Activated CD4-positive, alpha-beta T cell treated with anti-CD3 and anti-CD28 coated beads, Interleukin-10, Interleukin-2, amounts not matched to agents 100 ng/mL and 50 ng/mL, durations not matched to agents 16 hours and 8 hours (primary cell): ENCODE data around the gene MYOF.
A peak's percentile ranks its signal among the peaks of the same experiment; 100 is the strongest.
"Not testable (repeated sequence)": the region's sequence is repeated elsewhere in the genome, so short reads cannot be mapped to it uniquely, and the experiment has no call there.

ENCODE experiments used
- DNase-seq: peaks from one replicate; pipeline ENCODE4 v3.0.0-alpha.2; 2020

The MYOF gene

DNA sequence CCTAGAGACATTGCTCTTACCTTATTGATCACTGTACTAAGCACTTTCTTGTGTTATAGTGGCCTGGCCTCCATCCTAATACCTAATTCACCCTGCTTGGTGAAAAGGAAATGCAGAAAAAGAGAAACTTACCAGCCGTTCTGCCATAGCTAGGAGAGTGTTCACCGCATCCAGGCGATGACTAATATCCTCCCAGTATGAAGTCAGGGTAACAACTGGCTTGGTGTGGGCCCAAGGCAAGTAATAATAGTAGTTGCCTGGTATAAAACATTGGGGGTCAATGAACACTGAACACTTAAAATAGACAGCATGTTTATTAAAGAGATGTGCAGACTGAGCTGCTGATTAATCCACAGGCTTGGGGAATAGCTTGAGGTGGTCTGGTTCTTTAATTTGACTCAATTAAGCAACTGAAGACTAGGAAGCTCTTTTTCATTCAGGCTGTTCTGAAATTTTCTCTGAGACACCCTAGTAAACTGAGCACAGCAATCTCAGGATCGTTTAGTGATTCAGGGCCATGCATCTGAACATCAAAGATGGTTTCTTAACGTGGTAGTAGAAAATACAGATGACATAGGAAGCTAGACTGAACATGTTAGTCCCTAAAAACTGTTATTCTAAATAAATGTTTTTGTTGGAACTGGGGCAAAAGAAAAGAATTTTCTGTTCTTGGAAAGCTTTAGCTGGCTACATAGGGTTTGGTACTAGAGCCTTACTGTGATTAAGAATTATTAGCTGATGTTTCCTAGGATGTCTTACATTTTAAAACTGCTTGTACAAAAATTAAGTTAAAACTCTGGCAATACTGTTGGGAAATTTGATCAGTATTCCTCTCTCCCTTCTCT lies 102.2 kb downstream of the MYOF start:
- DNase-seq, result peak; percentile 94

DNA sequence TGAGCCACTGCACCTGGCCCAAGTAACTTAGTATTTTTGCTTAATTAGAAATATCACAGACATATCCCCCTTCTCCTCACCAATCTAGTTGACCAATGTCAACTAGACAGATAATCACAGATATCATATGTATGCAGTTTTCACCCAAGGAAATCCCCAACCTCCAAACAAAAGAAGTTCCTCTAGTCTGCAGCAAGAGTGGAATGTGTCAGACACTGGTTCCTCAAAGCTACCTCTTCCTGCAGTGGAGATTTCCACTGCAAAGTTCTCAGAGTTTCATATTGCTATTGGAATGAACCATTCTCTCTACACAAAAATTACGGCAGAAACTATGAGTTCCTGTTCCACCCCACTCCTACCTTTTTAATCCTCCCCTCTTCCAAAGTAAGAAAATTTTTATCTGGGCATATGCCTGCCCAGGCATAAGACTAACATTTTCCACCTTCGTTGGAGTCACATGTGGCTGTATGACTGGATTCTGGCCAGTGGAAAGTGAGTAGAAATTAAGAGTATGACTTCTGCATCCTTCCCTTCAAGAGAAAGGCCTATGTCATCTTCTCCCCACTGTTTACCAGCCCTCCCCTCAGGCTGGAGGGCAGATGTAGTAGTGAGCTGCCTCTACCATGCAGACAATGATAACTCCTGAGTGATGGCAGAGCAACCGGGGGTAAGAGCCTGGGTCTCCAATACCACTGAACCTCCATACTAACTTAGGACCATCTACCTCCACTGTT lies 103.0 kb downstream of the MYOF start:
- peak; percentile 72 for DNase-seq

DNA sequence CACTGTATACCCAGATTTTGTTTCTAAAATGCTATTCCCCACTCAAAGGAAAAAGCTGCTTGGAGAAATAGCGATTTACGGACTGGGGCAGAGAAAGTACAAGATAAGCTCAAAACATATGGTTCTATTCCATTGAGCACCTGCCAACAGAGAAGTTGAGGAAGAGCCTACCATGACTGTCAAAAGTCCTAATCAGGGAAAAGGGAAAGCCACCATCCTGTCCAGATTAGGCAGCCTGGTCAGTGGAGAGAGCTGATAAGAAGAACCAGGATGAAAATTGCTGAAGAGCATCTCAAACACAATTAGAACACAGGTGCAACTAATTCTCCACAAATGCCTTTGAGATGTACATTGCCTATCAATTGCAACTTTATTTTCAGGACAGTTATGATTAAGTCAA lies 104.1 kb downstream of the MYOF start:
- no peak for DNase-seq

DNA sequence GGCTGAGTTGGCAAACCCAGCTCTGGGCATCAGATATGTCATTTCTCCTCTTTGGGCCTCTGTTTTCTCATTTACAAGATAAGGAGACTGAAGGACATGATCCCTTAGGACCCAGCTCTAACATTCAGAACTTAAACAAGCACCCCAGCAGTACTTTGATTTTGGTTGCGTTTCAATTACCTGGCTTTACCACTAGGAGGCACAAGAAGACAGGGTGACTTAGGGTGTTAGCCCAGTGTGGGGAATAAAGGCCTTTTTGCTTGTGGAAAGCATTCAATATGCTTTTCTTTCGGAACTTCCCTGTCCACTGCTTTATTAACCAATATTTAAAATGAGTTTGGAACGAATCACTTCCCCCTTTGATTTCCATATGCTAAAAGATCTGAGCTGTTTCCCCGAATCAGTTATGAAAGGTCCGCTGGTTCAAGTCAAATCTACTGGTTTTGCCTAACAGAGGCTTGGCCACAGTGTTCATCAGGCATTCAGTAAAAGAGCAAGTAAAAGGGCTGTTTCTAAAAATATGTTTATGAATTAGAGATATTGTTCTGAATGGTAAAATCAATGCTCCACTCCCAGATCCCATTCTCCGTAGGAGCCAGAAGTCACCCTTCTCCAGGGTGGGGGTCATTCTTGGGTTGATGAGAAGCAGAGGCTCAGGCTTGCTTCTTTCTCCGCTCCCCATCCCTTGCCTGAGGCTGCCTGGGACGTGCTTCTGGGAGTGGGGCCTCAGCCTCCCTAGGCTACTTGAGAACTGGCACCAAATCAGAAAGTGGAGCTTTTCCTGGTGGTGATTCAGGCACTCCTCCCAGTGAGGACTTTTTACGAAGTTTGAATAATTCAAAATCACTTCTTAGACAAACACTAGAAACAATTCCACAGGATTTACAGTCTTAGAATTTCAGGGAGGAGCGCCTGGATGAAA lies 105.5 kb downstream of the MYOF start:
- peak; percentile 85 for DNase-seq

DNA sequence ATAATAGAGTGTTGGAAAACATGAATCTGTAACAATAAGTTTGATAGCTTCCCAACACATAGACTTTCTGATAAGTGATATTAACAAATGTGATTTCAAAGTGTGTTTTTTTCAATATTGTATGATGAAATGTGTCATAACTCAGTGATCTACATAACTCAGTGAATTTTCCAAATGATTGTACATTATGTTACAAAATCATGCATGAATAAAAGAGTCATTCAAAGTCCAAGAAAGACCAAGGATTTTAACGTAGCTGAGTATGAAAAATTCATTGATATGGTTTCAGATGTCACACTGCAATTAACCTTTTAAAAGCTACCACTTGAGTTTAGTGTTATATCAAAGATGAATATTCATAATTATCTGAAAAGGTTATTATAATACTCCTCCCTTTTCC lies 111.2 kb downstream of the MYOF start:
- DNase-seq, result no peak

DNA sequence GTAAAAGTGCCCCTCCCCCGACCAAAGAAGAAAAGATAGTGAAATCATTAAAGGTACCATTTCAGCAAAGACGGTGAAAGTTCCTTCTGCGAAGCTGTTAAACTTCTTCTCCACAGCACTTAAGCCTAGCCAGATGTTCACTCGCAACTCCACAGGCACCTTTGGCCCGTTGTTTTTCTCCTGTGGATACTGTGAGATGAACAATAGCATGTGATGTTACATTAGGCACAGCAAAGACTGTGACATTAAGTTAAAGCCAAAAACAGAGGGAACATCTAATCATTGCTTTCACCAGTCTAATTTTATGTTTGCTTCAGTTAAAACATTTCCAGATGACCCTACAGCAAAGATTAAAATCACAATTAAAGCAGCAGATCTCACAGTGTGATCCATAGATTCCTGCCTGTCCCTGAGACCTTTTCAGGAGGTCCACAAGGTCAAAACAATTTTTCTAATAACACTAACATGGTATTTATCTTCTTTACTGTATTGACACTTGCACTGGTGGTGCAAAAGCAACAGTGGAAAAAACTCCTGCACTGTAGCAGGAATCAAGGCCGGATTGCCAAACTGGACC lies 112.5 kb downstream of the MYOF start:
- no peak for DNase-seq

DNA sequence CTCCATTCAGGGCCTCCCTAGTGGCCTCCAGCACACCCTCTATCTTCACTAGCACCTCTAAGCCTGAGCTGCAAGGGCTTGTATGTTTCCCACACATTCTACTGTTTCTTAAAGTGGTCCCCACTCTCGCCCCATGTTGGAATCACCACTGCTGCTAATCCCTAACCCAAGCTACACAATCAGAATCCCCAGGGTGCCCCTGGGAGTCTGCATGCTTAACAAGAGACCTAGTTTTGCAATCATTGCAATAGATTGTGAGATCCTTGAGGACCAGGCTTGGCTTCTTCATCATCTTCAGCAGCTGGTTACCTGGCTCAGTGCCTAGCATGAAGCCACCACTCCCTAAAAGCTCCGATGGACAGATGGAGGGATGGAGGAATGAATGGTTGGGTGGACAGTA lies 113.9 kb downstream of the MYOF start:
- DNase-seq, result no peak

DNA sequence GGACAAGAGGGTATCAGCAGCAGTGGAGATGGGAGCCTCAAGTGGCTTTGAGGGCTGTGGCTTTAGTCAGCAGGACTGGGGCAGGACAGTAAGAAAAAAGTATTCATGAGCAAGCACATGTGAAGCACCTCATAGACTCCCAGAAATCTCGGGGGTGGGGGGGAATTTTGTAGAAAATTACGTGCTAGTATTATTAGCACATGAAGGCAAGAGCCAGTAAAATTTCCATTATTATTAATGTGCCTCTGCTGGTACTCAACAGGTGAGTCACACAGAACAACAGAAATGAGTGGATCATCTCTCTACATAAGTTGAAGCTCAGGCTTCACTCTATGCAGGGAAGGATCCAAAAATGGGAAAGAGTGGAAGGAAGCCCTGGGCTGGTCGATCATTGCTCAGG lies 114.5 kb downstream of the MYOF start:
- no peak for DNase-seq

DNA sequence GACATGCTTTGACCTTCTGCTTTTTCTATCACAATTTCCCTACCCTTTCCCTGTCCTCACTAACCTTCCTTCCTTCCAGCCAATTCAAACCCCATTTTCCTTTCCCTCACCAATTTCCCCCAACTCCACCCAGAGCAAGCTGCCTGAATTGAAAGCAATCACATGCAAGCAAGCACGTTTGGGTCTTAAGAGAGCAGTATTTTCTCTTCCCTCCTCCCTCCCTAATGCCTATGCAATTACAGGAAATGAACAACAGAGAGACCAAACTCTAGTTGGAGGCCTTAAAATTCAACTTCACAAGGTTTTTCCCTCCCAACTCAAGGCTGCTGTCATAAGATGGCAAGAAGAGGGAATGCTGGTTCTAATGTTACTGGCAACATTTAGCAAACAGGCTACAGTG lies 117.2 kb downstream of the MYOF start:
- DNase-seq, result no peak

DNA sequence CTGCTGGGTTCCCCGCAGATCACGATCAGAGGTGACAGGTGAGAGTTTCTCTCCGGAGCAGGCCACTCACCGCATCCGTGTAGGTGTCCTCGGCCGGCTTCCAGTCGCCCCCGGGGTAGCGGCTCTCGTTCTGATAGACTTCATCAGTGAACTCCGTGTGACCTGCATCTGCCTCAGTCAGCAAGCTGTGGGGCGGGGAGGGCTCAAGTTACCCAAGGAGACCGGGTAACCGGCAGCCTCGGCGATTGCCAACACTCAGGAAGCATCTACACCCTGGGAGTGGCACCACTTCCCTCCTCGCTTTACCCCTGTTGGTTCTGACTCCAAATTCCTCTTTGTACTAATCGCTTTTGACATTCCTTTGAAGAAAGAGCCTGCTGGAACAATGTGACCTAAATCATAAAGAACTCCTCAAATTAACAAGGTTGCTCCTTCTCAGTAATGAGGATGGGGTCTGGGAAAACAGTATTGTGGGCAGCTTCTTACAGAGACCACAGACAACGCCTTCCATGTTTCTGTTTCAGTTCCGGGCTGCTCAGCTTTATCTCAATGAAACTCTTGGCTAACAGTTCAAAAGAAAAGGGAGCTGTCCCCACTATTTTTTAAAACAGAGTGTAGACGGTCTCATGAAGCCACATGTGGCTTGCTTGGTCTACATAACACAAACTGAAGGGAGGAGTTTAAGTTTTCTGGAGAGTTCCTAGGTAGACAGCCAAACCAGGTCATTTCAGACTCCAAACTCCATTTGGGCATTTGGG lies 118.1 kb downstream of the MYOF start:
- no peak for DNase-seq

DNA sequence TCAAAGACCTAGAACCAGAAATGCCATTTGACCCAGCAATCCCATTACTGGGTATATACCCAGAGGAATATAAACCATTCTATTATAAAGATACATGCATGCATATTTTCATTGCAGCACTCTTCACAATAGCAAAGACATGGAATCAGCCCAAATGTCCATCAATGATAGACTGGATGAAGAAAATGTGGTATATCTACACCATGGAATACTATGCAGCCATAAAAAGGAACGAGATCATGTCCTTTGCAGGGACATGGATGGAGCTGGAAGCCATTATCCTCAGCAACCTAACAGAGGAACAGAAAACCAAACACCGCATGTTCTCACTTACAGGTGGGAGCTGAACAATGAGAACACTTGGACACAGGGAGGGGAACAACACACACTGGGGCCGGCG lies 123.7 kb downstream of the MYOF start:
- DNase-seq, result not testable (repeated sequence)

DNA sequence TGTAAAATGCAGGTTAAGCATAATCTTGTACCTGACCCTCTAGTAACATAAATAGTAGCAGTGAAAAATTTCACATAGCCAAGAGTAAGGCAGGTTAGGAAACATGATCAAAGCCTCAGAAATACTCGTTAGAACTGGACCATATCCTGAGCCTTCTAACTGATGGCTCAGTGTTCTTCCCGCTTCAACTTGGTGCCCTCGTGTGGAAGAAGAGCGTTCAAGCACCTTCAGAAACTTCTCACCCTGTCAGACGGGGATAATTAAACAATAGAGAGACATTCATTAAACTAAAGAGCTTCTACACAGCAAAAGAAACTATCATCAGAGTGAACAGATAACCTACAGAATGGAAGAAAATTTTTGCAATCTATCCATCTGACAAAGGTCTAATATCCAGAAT lies 124.5 kb downstream of the MYOF start:
- peak; percentile 54 for DNase-seq

DNA sequence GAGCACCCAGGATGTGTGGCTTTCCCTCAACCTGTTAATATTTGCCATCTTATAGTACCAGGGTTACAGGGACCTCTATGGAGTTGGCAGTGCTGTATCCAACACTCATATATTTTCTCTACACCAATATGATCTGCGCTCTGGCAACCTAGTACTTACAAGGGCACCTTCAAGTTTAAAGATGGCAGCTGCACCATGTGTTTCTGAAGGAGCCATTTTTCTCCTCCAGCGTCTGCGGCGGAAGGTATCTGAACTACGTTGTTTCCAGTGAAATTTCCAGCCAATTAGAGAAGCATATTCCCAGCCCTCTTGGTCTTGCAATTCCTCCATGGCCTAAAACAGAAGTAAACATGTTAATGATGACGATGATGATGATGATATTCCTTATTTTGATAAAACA lies 125.6 kb downstream of the MYOF start:
- no peak for DNase-seq

DNA sequence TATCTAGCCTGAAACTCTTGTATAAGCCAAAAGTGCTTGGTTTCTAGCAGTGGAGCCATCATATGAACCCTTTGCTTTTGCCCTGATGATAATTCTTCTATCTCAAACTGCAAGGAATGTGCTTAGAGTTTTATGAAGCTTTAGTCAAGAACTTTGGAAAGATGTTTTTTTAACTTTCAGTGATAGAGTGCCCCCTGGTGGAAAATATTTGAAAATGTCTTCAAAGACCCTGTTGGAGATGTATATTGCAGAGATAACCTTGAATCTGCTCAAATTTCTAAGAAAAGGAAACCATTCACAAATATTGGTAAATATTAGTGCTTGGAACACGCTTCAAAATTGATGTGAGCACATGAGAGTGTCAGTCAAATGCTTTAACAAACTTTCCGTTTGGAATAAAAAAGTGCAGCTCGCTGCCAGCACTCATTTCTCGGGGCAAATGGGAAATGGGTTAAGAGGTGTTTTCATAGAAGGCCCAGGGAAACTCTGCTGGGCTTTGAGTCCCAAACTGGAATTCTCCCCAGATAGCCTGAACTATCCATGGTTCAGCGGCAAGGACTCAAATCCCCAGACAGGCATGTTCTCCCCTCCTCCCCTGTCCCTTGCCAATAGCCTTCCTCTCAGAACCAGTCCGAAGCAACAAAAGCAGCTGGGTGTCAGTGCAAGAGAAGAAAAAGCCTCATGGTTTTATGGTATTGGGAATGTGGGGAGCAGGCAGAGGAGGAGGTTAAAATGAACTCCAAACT lies 129.3 kb downstream of the MYOF start:
- DNase-seq, result peak; percentile 51

DNA sequence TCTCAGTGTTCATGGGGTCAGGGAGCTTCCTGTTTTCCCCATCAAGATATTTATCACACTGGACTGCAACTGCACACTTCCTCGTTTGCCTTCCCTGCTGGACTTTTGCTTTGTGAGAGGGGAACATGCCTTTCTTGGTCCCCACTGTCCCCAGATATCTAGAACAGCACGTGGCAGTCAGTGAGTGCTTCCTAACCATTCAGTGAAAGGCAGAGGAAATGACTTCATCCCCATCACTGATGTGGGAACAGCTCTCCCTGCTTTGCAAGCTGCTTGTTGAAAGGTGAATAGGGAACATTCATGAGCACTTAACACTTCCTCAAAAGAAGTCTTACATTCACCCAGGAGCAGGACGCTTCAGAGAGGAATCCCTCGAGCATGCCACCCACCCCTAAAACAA lies 135.4 kb downstream of the MYOF start:
- DNase-seq, result peak; percentile 15

DNA sequence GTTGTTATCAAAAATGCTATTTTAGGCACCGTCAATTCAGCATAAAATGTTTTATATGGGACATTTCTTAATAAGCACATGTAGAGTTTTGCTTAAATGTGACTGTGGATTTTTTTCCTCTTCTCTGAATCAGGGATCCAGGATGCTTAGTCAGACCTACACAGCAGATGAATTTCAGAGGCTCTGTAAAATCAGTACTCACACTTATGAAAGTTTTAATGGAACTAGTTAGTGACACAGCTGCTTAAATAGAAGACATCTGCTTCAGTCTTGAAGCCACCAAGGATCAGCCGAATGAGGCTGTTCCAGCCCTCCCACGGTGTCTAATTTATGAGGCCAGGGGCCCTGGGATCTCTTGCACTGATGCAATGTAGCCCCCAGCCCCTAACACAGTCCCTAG lies 136.0 kb downstream of the MYOF start:
- peak; percentile 34 for DNase-seq

DNA sequence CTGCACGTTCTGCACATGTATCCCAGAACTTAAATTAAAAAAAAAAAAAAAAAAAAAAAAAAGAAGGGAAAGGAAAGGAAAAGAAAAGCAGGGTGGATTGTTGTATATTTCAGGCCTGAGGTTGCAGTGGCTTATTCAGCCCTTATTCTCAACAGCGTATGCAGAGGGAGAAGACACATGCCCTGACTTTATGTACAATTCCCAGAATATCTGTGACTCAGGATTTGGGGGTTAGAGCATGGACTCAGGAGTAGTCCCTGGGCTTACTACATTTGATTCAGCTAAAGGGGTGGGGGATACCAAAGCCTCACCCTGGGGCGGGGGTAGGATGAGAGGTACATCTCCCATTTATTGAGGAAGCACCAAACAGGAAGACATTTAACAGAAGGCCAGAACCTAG lies 137.4 kb downstream of the MYOF start:
- no peak for DNase-seq

DNA sequence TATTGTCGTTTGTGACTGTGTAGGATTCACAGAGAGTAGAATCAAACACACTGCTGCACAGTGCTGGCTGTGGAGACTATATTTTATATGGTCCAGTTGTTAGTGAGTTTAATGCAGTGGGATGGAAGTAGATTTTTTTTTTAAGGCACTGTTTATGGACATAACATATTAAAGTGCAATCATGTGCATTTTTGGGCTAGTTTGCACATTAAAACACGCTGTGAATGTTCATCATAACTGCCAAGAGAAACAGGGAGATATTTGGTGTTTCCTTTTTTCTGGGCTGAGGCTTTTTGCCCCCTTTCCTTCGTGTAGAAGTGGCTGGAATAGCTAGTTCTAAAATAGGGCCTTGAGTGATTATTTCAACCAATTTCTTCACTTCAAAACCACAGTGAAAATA lies 139.2 kb downstream of the MYOF start:
- no peak for DNase-seq

DNA sequence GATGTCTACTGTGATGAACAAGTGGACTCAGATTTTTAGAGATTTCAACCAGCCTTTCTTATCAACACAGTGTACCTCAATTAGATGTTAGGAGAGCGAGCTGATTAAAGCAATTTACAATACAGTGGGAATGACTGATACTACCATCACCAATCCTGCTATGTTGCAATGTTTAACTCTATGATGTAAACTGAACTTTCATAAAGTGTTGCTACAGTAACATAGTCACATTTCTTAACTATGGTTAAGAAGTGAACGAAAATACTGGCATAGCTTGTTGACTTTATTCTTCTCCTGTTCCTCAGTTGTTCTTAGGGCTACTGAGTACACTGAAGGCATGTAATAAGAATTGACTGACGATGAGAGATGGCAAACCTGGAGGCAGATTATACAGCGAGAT lies 139.8 kb downstream of the MYOF start:
- no peak for DNase-seq

DNA sequence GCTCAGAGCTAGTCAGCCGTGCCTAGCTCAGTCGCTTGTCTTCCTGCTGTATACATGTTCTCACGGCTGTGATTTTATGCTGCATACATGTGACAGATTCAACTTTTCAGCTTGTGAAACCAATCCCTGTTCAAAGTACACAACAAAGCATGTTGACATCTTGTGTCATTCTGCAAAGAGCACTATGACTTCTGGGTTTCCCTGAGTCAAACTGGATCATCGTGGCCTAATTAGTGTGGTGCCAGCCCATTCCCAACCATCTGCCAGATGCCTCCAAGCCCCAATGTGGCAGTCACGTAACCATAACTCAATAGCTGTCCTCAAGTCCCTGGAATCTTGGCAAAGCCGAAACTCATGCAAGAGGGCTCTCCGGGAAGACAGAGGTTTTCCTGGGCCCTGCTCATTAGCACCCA lies 144.8 kb downstream of the MYOF start:
- DNase-seq, result no peak

DNA sequence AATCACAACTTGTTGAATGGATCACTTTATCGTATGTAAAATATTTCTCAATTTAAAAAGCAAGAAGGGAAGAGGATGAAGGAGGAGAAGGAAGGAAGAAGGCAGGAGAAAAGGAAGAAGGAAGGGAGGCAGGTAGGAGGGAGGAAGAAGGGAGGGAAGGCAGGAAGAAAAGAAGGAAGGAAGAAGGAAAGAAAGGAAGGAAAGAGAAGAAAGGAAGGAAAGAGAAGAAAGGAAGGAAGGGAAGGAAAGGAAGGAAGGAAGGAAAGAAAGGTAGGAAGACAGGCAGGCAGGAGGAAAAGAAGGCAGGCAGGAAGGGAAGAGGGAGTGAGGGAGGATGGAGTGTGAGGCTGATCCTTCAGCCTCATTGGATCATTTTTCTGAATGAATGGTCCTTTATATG lies 145.5 kb downstream of the MYOF start:
- DNase-seq, result no peak

DNA sequence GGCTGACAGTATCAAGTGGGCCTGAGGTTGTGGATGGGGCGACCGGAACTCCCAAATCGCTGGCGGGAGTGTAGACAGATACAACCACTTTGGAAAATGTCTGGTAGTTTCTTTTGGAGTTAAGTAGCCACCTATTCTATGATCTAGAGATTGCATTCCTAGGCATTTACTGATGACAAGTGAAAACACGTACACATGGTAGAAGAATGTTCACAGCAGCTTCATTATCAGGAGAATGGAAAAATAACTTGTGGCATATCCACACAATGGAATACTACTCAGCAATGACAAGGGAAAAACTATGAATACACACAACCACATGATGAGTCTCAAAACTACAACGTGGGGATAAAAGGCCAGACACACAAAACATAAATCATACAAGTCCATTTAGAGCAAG lies 146.0 kb downstream of the MYOF start:
- no peak for DNase-seq
